ENCODE data around the gene RPS6KA5. TPM values are rescaled to one million over a fixed set of nuclear protein-coding genes. Genes with fewer than 3 reads are reported as not detected.
"Not testable (repeated sequence)": the region's sequence is repeated elsewhere in the genome, so short reads cannot be mapped to it uniquely, and the experiment has no call there.

The RPS6KA5 gene
- total RNA-seq, 2 donors from 2014 or later, result 30.0 to 46.2 TPM

DNA sequence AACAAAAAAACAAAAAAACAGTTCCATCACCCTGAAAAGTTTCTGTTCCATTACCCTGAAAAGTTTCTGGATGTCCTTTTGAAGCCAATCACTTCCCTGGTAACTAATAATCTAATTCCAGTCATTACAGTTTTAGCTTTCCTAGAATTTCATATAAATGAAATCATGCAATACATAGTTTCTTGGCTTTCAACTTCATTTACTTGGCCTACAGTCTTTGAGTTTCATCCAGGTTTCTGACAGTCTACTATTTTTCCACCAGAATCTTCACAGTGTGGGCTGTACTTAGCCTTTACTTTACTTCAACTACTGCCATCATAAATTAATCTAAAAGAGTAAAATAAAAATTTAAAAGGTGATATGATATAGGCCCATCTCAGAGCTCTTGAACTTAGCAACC, 55.5 kb downstream of the RPS6KA5 start:
- peaks cover 18% of the 10 kb centered on the region for H3K4me1 Mint-ChIP-seq
- no peak overlapping the region for H3K27ac Mint-ChIP-seq
- no peaks in the 10 kb centered on the region for H3K27me3 Mint-ChIP-seq
- no peaks in the 10 kb centered on the region for H3K36me3 Mint-ChIP-seq (ENCODE audit: low read depth)
- H3K9me3 Mint-ChIP-seq, result no peaks in the 10 kb centered on the region
- H3K4me3 Mint-ChIP-seq, result no peak overlapping the region
- ATAC-seq (replicated peaks), result no peak

DNA sequence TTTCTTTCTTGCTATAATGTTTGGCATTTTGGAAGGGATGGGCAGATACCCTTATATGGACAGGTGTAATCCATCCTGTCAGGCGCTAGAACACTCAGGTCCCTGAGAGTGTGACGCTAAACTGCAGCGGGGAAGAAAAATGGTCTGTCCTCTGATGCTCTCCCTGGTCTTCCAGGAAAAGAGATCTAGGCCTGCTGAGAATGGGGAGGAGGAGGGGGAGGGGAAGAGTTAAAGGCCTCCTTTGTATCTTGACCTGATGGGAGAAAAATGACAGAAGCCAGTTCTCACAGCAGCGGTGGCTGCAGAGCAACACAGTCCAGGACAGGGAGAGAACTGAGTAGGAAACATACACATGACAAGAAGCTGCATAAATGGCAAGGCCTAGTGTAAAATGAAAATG, 61.1 kb downstream of the RPS6KA5 start:
- Mint-ChIP-seq H3K36me3 (ENCODE audit: low read depth) (peaks cover 44% of the 10 kb centered on the region), H3K27me3 (no peaks in the 10 kb centered on the region), H3K27ac (no peak overlapping the region), H3K4me1 (peaks cover 5% of the 10 kb centered on the region), H3K9me3 (no peaks in the 10 kb centered on the region), H3K4me3 (no peak overlapping the region)
- no peak for ATAC-seq (replicated peaks)

DNA sequence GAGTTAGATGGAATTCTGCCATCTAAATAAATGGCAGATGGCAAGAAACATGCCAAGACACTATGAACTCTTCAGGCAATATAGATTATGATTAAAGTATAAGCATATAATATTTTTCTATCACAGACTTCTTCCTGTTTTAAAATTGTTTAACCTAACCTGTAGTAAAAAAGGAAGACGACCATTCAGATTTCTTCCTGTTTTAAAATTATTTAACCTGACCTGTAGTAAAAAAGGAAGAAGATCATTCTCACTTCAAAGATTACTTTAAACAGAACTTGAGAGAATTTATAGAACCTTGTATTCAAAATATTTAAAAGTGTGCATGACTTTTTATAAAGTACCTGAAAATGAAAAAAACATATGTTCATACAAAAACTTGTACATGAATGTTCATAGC, 63.5 kb downstream of the RPS6KA5 start:
- Mint-ChIP-seq H3K4me1 (peaks cover 20% of the 10 kb centered on the region), H3K27ac (no peak overlapping the region), H3K4me3 (no peak overlapping the region), H3K36me3 (ENCODE audit: low read depth) (peaks cover 61% of the 10 kb centered on the region), H3K27me3 (no peaks in the 10 kb centered on the region), H3K9me3 (no peaks in the 10 kb centered on the region)
- ATAC-seq (replicated peaks), result no peak

DNA sequence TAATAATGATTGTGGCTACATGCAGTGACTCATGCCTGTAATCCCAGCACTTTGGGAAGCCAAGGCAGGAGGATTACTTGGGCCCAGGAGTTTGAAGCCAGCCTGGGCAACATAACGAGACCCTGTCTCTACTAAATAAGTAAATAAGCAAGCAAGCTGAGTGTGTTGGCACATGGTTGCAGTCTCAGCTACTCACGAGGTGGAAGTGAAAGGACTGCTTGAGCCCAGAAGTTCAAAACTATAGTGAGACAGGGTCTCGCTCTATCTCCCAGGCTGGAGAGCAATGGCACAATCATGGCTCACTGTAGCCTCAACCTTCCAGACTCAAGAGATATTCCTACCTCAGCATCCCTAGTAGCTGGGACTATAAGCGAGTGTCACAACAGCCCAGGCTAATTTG, 64.7 kb downstream of the RPS6KA5 start:
- H3K36me3 Mint-ChIP-seq (ENCODE audit: low read depth), result peaks cover 68% of the 10 kb centered on the region
- no peaks in the 10 kb centered on the region for H3K9me3 Mint-ChIP-seq
- no peak overlapping the region for H3K27ac Mint-ChIP-seq
- H3K4me1 Mint-ChIP-seq, result peaks cover 27% of the 10 kb centered on the region
- ATAC-seq (replicated peaks), result no peak
- no peaks in the 10 kb centered on the region for H3K27me3 Mint-ChIP-seq
- H3K4me3 Mint-ChIP-seq, result no peak overlapping the region

DNA sequence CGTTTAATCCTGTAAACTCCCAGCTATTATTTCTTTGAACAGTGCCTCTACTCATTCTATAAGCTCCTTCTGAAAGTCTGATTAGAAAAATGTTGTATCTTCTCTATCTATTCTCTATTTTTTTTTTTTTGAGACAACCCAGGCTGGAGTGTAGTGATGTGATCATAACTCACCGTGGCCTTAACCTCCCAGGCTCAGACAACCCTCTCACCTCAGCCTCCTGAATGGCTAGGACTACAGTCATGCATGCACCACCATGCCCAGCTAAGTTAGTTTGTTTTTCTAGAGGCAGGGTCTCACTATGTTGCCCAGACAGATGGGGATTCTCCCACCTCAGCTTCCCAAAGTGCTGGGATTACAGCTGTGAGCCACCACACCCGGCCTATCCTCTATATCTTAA, 66.6 kb downstream of the RPS6KA5 start:
- H3K9me3 Mint-ChIP-seq, result no peaks in the 10 kb centered on the region
- peaks cover 73% of the 10 kb centered on the region for H3K36me3 Mint-ChIP-seq (ENCODE audit: low read depth)
- H3K27ac Mint-ChIP-seq, result peak overlapping the region; percentile 42
- no peak overlapping the region for H3K4me3 Mint-ChIP-seq
- peaks cover 31% of the 10 kb centered on the region for H3K4me1 Mint-ChIP-seq
- ATAC-seq (replicated peaks), result peak; percentile 48
- no peaks in the 10 kb centered on the region for H3K27me3 Mint-ChIP-seq

DNA sequence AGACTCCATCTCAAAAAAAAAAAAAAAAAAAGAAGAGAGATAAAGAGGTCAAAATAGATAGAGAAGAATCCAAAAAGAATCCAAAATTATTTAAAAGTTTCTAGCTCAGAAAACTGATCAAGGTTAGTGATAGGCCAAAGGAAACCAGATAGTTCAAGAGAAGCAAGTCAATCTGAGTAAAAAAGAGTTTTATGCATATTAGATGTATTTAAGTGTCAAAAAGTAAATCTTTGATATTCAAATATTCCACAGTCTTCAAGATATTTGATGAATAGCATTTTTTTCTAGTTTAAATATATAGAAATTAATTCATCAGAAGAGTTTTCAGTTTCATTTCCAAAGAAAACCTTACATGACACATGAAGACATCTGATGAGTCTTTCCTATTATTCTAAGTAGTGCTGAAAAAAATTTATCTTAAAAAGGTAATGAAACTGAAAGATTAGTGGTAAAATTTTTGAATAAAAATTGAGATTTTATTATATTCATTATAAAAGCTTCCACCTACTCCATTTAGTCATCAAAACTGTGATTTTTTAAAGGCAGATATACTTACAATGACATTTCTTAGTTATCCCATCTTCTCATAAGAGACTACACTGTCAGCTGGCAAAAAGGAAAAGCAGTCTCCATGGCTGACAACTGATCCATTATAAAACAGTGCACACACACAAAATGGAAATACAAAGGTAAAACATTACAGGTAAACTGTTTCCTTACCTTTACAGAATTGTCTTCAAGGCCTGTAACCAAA, 68.6 kb downstream of the RPS6KA5 start:
- Mint-ChIP-seq H3K9me3 (no peaks in the 10 kb centered on the region), H3K36me3 (ENCODE audit: low read depth) (peaks cover 67% of the 10 kb centered on the region), H3K4me3 (peak overlapping the region; percentile 25), H3K4me1 (peaks cover 40% of the 10 kb centered on the region), H3K27ac (peak overlapping the region; percentile 14), H3K27me3 (no peaks in the 10 kb centered on the region)
- peak; percentile 51 for ATAC-seq (replicated peaks)

DNA sequence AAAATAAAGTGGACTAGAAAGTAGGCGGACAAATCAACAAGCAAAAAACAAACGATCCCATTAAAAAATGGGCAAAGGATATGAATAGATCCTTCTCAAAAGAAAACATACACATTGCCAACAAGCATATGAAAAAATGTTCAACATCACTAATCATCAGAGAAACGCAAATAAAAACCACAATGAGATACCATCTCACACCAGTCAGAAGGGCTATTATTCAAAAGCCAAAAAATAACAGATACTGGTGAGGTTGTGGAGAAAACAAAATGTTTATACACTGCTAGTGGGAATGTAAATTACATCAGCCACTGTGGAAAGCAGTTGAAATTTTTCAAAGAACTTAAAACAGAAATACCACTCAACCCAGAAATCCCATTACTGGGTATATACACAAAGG, 70.3 kb downstream of the RPS6KA5 start:
- peaks cover 45% of the 10 kb centered on the region for H3K4me1 Mint-ChIP-seq
- H3K4me3 Mint-ChIP-seq, result no peak overlapping the region
- ATAC-seq (replicated peaks), result no peak
- H3K27ac Mint-ChIP-seq, result no peak overlapping the region
- H3K27me3 Mint-ChIP-seq, result no peaks in the 10 kb centered on the region
- no peaks in the 10 kb centered on the region for H3K9me3 Mint-ChIP-seq
- peaks cover 60% of the 10 kb centered on the region for H3K36me3 Mint-ChIP-seq (ENCODE audit: low read depth)

DNA sequence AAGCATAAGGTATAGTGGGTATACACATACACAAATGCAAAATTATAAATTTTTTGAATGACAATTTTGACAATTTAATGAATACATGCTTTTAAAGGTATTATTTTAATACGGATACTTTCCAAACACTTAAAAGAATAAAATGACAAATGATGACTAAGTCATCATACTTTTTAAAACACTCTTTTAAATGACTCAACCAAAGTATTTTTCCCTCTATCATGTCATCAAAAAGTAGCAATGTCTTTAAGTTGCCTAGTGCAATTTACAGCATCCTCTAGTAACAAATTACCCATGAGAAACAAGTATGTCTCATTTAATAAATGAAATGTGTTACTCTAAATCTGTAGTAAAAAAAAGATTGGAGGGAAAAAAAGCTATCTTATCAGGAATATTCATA, 73.3 kb downstream of the RPS6KA5 start:
- Mint-ChIP-seq H3K27me3 (no peaks in the 10 kb centered on the region), H3K36me3 (ENCODE audit: low read depth) (peaks cover 38% of the 10 kb centered on the region), H3K4me3 (no peak overlapping the region), H3K27ac (peak overlapping the region; percentile 60), H3K9me3 (no peaks in the 10 kb centered on the region), H3K4me1 (peaks cover 32% of the 10 kb centered on the region)
- ATAC-seq (replicated peaks), result peak; percentile 40

DNA sequence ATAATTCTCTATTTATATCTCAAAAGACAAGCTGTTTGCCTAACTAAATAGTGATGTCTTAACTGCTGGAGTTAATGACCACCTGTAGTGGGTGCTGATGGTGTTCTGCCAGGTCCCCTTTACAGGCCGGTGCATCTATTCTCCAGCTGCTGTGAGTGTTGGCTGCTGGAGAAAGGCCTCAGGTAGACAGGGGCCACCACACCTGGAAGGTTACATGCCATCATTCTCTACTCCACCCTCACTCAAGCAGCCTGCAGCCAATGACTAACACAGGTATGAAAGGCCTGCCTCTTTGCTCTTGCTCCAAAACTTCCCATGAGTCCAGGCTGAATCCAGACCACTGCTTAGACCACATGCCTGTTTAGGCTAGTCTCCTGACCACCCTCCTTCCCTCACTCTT, 73.9 kb downstream of the RPS6KA5 start:
- Mint-ChIP-seq H3K9me3 (no peaks in the 10 kb centered on the region), H3K36me3 (ENCODE audit: low read depth) (peaks cover 37% of the 10 kb centered on the region), H3K4me1 (peaks cover 29% of the 10 kb centered on the region), H3K27me3 (no peaks in the 10 kb centered on the region), H3K4me3 (no peak overlapping the region), H3K27ac (peak overlapping the region; percentile 35)
- ATAC-seq (replicated peaks), result no peak

DNA sequence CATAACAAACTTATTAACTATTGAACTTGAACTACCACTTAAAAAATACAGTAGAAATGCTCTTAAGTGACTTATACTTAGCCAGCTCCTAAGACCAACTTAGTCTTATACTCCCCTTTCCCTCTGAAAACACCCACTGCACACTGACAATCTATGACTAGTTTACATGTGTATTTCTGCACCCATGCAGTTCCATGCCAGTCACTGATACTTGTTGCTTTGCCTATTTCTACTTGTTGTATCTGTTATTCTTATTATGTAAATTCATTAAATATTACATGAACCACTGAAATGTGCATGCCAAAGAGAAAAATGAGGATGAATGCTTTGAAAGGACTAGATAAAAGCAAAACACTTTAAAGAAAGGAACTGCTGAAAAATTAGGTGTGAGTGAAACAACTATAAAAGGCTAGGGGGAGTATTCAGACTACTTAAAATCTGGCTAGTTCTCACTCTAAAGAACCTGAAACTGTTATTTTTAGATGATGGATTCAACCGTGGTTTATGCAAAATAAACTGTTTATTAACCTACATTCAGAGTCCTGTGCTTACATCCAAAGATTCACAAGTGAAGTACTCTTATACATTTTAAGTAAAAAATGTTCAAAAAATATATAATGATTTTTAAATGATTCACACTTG, 74.7 kb downstream of the RPS6KA5 start:
- H3K4me1 Mint-ChIP-seq, result peaks cover 23% of the 10 kb centered on the region
- no peak for ATAC-seq (replicated peaks)
- no peak overlapping the region for H3K4me3 Mint-ChIP-seq
- no peaks in the 10 kb centered on the region for H3K9me3 Mint-ChIP-seq
- H3K27me3 Mint-ChIP-seq, result no peaks in the 10 kb centered on the region
- no peak overlapping the region for H3K27ac Mint-ChIP-seq
- H3K36me3 Mint-ChIP-seq (ENCODE audit: low read depth), result peaks cover 29% of the 10 kb centered on the region

DNA sequence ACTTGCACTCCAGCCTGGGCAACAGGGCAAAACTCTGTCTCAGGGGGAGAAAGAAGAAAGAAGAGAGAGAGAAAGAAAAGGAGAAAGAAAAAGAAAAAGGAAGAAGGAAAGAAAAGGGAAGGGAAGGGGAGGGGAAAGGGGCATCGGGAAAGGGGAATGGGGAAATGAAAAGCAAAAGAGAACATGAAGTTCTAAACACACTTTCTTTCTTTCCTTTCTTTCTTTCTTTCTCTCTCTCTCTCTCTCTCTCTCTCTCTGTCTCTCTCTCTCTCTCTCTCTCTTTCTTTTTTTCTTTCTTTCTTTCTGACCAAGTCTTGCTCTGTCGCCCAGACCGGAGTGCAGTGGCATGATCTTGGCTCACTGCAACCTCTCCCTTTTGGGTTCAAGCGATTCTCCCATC, 76.9 kb downstream of the RPS6KA5 start:
- Mint-ChIP-seq H3K4me3 (no peak overlapping the region), H3K27me3 (no peaks in the 10 kb centered on the region), H3K4me1 (peaks cover 20% of the 10 kb centered on the region), H3K27ac (no peak overlapping the region), H3K36me3 (ENCODE audit: low read depth) (peaks cover 17% of the 10 kb centered on the region), H3K9me3 (no peaks in the 10 kb centered on the region)
- ATAC-seq (replicated peaks), result no peak

DNA sequence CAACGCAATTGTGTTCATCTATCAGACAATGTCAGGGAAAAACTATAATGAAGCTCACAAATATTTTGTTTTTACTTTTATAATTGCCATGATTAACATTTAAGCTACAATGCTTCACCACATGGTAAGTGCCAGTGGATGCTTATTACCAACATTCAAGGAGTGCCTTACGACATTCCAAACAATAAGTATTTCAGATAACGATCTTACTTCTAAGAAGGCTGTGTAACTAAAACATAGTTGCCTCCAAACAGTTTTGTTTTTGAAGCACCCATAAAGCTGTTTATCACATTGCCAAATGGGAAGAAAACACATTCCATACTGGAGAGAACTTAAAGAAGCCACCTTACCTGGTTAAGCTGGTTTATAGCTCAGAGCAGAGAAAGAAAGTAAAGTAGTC, 78.8 kb downstream of the RPS6KA5 start:
- Mint-ChIP-seq H3K27me3 (no peaks in the 10 kb centered on the region), H3K36me3 (ENCODE audit: low read depth) (peaks cover 23% of the 10 kb centered on the region), H3K9me3 (no peaks in the 10 kb centered on the region), H3K4me3 (no peak overlapping the region), H3K4me1 (peaks cover 9% of the 10 kb centered on the region), H3K27ac (no peak overlapping the region)
- ATAC-seq (replicated peaks), result no peak

DNA sequence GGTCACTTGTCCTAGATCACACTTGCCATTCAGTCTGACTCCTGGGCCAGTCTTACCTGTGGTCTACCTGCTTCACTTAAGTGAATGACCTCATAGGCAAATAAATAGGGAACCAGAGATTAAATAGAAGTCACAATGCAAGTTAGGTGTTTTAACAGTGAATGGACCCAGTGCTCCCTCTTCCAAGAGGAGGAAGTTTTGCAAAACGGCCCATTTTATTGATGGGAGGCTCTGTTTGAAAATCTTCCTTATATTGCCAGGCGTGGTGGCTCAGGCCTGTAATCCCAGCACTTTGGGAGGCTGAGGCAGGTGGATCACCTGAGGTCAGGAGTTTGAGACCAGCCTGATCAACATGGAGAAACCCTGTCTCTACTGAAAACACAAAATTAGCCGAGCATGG, 79.8 kb downstream of the RPS6KA5 start:
- not testable (repeated sequence) for H3K4me1 Mint-ChIP-seq

DNA sequence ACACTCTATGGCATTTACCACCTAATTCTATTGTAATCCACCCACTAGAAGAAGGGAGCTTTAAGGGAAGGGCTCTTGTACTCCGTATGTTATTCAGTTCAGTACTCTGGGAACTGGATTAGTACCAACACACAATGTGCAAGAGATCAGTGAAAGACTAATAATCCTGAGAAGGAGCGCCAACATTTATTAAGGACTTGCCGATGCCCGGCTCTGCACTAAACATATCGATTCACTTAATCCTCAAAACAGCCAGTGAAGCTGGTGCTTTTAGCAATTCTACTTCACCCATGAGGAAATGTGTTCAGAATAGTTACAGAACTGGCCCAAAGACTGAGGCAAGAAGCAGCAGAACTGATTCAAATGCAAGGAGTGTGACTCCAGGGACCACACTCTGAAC, 80.9 kb downstream of the RPS6KA5 start:
- H3K27me3 Mint-ChIP-seq, result no peaks in the 10 kb centered on the region
- H3K27ac Mint-ChIP-seq, result no peak overlapping the region
- peaks cover 9% of the 10 kb centered on the region for H3K4me1 Mint-ChIP-seq
- H3K4me3 Mint-ChIP-seq, result no peak overlapping the region
- H3K36me3 Mint-ChIP-seq (ENCODE audit: low read depth), result peaks cover 39% of the 10 kb centered on the region
- ATAC-seq (replicated peaks), result no peak
- no peaks in the 10 kb centered on the region for H3K9me3 Mint-ChIP-seq

More for the DNA sequence above, 79.8 kb downstream of the RPS6KA5 start:
- H3K4me3 Mint-ChIP-seq; H3K9me3 Mint-ChIP-seq; H3K27ac Mint-ChIP-seq; ATAC-seq (replicated peaks); H3K27me3 Mint-ChIP-seq: not testable (repeated sequence)
- peaks cover 31% of the 10 kb centered on the region for H3K36me3 Mint-ChIP-seq (ENCODE audit: low read depth)

DNA sequence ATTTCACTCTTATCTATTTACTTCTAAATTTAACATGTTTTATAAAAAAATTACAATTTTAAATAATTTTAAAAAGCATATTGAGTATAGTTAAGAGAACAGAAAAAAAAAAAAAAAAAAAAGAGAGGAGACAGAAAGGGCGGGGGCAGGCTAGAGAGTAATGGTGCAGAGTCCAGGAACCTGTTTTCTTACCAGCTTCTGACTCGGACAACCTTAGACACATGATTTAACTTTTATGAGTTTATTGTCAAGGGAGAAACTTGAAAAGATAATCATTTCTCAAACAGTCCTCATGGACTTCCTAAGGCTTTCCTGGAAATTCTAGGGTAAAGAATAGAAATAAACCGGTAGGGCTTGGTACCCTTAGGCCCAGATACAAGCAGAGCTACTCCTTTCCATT, 84.3 kb downstream of the RPS6KA5 start:
- no peaks in the 10 kb centered on the region for H3K9me3 Mint-ChIP-seq
- no peaks in the 10 kb centered on the region for H3K27me3 Mint-ChIP-seq
- peaks cover 73% of the 10 kb centered on the region for H3K36me3 Mint-ChIP-seq (ENCODE audit: low read depth)
- no peak overlapping the region for H3K4me3 Mint-ChIP-seq
- no peak overlapping the region for H3K27ac Mint-ChIP-seq
- H3K4me1 Mint-ChIP-seq, result peaks cover 19% of the 10 kb centered on the region
- no peak for ATAC-seq (replicated peaks)
